Left ventricle myocardium inferior (tissue), 1 donor: ENCODE measurements around the gene KLHL18. TPM values are rescaled to one million over a fixed set of nuclear protein-coding genes. Genes with fewer than 3 reads are reported as not detected.

Source experiments
- DNase-seq: peaks from one replicate; pipeline ENCODE4 v3.0.0-alpha.2; 2020
- H3K27ac ChIP-seq: fragments of 200-600 bp; replicated peaks from 2 replicates; pipeline ENCODE4 v1.8.0; 2021
- H3K27me3 ChIP-seq: fragments of 200-600 bp; 2 replicates; pipeline ENCODE4 v1.8.0; 2021; ENCODE audit warnings: low read depth
- H3K36me3 ChIP-seq: fragments of 200-600 bp; 2 replicates; pipeline ENCODE4 v1.8.0; 2021
- H3K4me1 ChIP-seq: fragments of 200-600 bp; 2 replicates; pipeline ENCODE4 v1.8.0; 2021
- H3K4me3 ChIP-seq: fragments of 200-600 bp; 2 replicates; pipeline ENCODE4 v1.8.0; 2021; ENCODE audit warnings: mild to moderate bottlenecking, moderate library complexity
- H3K9me3 ChIP-seq: fragments of 200-600 bp; replicated peaks from 2 replicates; pipeline ENCODE4 v1.8.0; 2021
- intact Hi-C: fragments of 100-400 bp; cut with micrococcal nuclease; formaldehyde crosslinking; loops from one replicate; pipeline ENCODE4 v1.11.0; 2022
- total RNA-seq: library from RNA; stranded (reverse); fragmentation: NEBNext Ultra II Directional; extraction: Animal tissue kit (Norgen Biotek cat#: 25700); gene quantifications from one replicate; pipeline ENCODE4 v1.2.1, GENCODE V29; 2021
- TF ChIP-seq, protein P1 (sequence below): fragments of 200-600 bp; IDR thresholded peaks from 2 replicates; pipeline ENCODE4 v1.8.0; 2021; ENCODE audit warnings: antibody characterized with exemption, mild to moderate bottlenecking, borderline replicate concordance
- donor health status: DM: no; HTN: yes; CAD: no; lungs with severe emphysema.

KLHL18 gene
- total RNA-seq, 1 donor from 2014 or later: 54.7 TPM

DNA sequence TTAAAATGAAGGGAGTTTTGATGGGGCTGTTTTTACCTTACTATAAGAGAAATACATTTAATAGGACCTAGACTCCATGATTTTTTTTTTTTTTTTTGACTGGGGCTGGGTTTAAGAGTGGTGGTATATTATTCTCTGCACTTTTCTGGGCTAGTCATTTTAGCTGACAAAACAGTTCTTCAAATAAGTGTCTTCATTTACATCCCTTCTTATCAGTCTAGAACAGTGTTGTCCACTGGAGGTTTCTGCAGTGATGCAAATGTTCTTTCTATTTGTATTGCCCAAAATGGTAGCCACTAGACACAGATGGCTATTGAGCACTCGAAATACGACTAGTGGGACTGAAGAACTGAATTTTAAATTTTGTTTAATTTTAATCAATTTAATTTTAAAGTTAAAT, 37.2 kb downstream of the KLHL18 start:
- intact Hi-C loops: loop anchor here (10.0 kb wide), 1 partner anchor 65 kb away; no protein-coding TSS in a partner anchor
- peaks cover 41% of the 10 kb centered on the region for H3K4me1 ChIP-seq
- DNase-seq: no peak
- H3K36me3 ChIP-seq: peaks cover 47% of the 10 kb centered on the region
- H3K27me3 ChIP-seq: no peaks in the 10 kb centered on the region
- H3K9me3 ChIP-seq: no peaks in the 10 kb centered on the region
- TF ChIP-seq, protein P1, sequence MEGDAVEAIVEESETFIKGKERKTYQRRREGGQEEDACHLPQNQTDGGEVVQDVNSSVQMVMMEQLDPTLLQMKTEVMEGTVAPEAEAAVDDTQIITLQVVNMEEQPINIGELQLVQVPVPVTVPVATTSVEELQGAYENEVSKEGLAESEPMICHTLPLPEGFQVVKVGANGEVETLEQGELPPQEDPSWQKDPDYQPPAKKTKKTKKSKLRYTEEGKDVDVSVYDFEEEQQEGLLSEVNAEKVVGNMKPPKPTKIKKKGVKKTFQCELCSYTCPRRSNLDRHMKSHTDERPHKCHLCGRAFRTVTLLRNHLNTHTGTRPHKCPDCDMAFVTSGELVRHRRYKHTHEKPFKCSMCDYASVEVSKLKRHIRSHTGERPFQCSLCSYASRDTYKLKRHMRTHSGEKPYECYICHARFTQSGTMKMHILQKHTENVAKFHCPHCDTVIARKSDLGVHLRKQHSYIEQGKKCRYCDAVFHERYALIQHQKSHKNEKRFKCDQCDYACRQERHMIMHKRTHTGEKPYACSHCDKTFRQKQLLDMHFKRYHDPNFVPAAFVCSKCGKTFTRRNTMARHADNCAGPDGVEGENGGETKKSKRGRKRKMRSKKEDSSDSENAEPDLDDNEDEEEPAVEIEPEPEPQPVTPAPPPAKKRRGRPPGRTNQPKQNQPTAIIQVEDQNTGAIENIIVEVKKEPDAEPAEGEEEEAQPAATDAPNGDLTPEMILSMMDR: no peak
- no peak overlapping the region for H3K27ac ChIP-seq
- no peak overlapping the region for H3K4me3 ChIP-seq

DNA sequence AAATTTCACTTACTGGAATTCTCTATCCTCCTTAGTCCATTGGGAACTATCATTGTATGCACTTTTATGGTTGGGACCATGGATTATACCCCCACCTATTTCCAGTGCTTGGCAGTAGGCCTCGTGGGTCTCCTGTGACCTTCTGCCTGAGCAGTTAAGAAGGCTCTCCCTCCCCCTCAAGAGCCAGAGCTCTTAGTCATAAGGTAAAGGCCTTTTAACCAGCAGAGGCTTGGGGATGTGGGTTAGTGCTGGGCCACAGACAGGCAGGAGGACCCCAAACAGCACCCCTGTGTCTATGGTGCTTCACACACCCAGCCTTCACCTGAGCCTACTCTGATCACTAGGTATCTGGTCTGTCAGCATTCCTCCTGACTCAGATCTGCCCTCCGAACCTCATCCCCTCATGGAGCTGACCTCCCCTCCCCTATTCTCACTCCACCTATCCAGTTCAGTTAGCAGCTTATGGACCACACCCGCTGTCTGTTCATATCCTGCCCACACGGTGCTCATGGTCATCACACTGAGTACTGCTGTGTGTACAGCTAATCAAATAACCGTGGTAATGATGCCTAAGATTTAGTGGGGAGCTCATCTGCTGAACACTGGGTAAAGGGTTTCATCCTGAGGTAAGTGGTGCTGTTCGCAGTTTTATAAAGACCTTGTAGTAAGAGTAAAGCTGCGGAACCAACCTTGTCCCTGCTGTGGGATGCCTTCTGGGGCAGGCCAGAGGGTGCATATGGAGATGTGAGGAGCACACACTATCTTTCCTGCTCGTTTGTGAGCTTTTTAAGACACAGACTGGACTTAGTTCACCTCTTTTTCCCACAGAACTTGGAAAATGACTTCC, 40.9 kb downstream of the KLHL18 start:
- Histone ChIP-seq H3K4me1 (peaks cover 19% of the 10 kb centered on the region), H3K9me3 (no peaks in the 10 kb centered on the region), H3K36me3 (peaks cover 83% of the 10 kb centered on the region), H3K27ac (no peak overlapping the region), H3K27me3 (no peaks in the 10 kb centered on the region), H3K4me3 (no peak overlapping the region)
- no peak for DNase-seq
- TF ChIP-seq, protein P1: no peak
- intact Hi-C loops: loop anchor here (10.0 kb wide), 1 partner anchor 69 kb away; no protein-coding TSS in a partner anchor

- H3K9me3 ChIP-seq: no peaks in the 10 kb centered on the region
- no peak for DNase-seq
- H3K4me1 ChIP-seq: peaks cover 12% of the 10 kb centered on the region
- H3K27ac ChIP-seq: no peak overlapping the region
- H3K27me3 ChIP-seq: no peaks in the 10 kb centered on the region
- intact Hi-C loops: loop anchor here (10.0 kb wide), 1 partner anchor 70 kb away; no protein-coding TSS in a partner anchor
- peaks cover 85% of the 10 kb centered on the region for H3K36me3 ChIP-seq
- TF ChIP-seq, protein P1: peak; percentile 79
- no peak overlapping the region for H3K4me3 ChIP-seq
Observed at GRCh38 chr3:47324278-47324865, 41.6 kb downstream of the KLHL18 start.

GRCh38 chr3:47333907-47334306, 51.2 kb downstream of the KLHL18 start:
- no peaks in the 10 kb centered on the region for H3K9me3 ChIP-seq
- no peak overlapping the region for H3K4me3 ChIP-seq
- H3K4me1 ChIP-seq: no peaks in the 10 kb centered on the region
- TF ChIP-seq, protein P1: no peak
- intact Hi-C loops: no loop called here
- DNase-seq: no peak
- no peak overlapping the region for H3K27ac ChIP-seq
- H3K27me3 ChIP-seq: no peaks in the 10 kb centered on the region
- H3K36me3 ChIP-seq: peaks cover 96% of the 10 kb centered on the region

DNA sequence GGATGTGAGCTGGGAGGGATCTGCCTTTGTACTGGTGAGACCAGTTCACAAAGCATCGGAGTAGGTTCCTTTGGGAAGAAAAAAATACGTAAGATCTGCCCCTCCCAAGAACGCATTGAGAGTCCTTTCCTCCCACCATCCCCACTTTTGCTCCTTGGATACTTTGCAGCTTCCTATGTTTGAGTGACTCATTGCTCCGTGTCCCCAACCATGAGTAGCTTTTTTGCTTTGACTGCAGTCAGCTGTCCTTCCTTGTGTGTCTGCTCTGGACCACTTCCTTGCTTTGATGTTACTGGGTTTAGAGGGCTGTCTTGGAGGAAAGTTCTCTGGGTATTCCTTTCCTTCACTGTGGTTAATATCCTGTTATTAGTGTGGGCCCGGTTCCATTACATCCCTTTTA, 54.9 kb downstream of the KLHL18 start:
- Histone ChIP-seq H3K4me1 (no peaks in the 10 kb centered on the region), H3K27me3 (no peaks in the 10 kb centered on the region), H3K9me3 (no peaks in the 10 kb centered on the region), H3K27ac (no peak overlapping the region), H3K4me3 (no peak overlapping the region), H3K36me3 (peaks cover 97% of the 10 kb centered on the region)
- intact Hi-C loops: no loop called here
- TF ChIP-seq, protein P1: no peak
- no peak for DNase-seq
